ENCODE measurements around the gene PGD.

Gene PGD

DNA sequence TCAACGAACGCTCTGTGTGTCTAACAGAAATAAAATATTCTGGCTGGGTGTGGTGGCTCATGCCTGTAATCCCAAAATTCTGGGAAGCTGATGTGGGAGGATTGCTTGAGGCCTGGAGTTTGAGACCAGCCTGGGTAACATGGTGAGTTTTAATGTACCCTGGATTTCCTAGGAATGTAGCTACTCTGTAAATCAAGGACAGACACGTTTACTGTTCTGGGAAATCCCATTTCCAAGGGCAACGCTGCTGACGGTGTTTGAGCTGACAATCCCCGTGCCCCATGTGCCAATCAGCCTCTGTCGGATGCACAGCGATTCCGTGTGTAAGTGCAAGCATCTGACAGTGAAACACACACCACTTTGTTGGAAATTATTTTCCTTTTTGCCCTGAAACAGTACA, 59.0 kb downstream of the PGD start:
- TF ChIP-seq, protein P1, sequence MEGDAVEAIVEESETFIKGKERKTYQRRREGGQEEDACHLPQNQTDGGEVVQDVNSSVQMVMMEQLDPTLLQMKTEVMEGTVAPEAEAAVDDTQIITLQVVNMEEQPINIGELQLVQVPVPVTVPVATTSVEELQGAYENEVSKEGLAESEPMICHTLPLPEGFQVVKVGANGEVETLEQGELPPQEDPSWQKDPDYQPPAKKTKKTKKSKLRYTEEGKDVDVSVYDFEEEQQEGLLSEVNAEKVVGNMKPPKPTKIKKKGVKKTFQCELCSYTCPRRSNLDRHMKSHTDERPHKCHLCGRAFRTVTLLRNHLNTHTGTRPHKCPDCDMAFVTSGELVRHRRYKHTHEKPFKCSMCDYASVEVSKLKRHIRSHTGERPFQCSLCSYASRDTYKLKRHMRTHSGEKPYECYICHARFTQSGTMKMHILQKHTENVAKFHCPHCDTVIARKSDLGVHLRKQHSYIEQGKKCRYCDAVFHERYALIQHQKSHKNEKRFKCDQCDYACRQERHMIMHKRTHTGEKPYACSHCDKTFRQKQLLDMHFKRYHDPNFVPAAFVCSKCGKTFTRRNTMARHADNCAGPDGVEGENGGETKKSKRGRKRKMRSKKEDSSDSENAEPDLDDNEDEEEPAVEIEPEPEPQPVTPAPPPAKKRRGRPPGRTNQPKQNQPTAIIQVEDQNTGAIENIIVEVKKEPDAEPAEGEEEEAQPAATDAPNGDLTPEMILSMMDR (IDR thresholded peaks at IDR 0.05): no peak

DNA sequence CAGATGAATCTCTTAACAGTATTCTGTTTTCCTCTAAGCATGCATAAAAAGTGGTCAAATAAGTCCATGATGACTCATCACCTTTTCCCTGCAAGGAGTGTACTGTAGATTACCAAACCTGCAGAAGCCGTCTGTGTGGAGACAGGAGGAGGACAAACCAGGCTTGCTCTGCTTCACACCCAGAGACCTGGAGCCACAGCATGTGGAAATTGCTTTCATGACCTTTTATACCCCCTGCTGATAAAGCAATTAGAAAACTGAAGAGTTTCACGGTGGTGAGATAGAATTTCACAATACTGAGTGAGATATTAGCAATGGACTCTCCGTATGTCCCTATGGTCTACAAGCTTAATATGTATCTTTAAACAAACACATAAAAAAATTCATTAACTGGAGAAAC, 60.3 kb downstream of the PGD start:
- TF ChIP-seq, protein P1 (IDR thresholded peaks at IDR 0.05): no peak

DNA sequence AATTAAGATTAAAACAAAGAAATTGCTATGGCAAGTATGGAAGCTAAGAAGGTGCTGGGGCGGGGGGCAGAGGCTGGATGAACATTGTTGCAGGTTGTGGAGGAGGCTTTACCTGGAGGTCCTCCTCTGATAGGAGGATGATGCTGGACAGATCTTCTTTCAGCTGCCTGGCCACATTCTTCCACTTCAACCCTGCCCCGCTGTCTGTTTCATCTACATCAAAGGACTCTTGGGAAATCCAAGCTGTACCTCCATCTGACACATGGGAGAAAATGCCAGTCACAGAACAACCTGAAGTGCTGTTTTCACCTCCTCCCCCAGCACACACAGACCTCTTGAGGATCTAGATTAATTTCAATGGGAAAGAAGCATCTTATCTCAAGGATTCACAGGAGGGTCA, 68.2 kb downstream of the PGD start:
- TF ChIP-seq, protein P1 (IDR thresholded peaks at IDR 0.05): no peak

DNA sequence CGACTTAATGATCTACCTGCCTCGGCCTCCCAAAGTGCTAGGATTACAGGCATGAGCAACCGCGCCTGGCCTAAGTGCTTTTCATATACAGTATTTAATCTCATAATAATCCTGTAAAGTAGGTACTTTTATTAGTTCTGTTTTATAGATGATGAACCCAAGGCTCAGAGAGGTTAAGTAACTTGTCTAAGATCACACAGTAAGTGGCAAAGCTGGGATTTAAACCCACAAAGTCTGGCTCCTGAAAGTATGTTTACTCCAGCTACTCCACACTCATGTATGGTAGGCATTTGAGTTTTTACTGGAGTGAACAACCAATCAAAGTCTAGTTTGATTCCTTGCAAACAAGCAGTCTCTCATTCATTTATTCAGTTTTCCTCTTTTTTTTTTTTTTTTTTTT, 71.2 kb downstream of the PGD start:
- TF ChIP-seq, protein P1 (IDR thresholded peaks at IDR 0.05): no peak
